GM12891 (cell line): ENCODE results near the gene ICAM2.
"Not testable (repeated sequence)": the region's sequence is repeated elsewhere in the genome, so short reads cannot be mapped to it uniquely, and the experiment has no call there.

Experiments used
- DNase-seq: peaks from one replicate; pipeline ENCODE4 v3.0.0; 2011; ENCODE audit warnings: low spot score; ENCODE audit not compliant: insufficient read length
- FAIRE-seq: peaks from 2 replicates; lab custom pipeline; 2011; peaks lifted over from hg19 to GRCh38; lab: Jason Lieb, UNC
- PAX5 ChIP-seq: IDR thresholded peaks from 2 replicates; pipeline ENCODE4 v1.6.1; 2011; ENCODE audit warnings: low read length, moderate library complexity, mild to moderate bottlenecking; ENCODE audit not compliant: insufficient read depth, severe bottlenecking
- POLR2A ChIP-seq: IDR thresholded peaks from 2 replicates; pipeline ENCODE4 v1.6.1; 2011; ENCODE audit warnings: low read depth, low read length, control low read depth
- POLR2AphosphoS5 ChIP-seq: IDR thresholded peaks from 2 replicates; pipeline ENCODE4 v1.6.1; 2011; ENCODE audit warnings: low read depth, low read length, control low read depth
- POU2F2 ChIP-seq: IDR thresholded peaks from 2 replicates; pipeline ENCODE4 v1.6.1; 2011; ENCODE audit warnings: low read depth, mild to moderate bottlenecking, control low read depth, low read length, moderate library complexity
- SPI1 ChIP-seq: IDR thresholded peaks from 2 replicates; pipeline ENCODE4 v1.6.1; 2011; ENCODE audit warnings: low read depth, low read length, control low read depth
- TAF1 ChIP-seq: IDR thresholded peaks from 2 replicates; pipeline ENCODE4 v1.6.1; 2011; ENCODE audit warnings: low read depth, low read length, control low read depth

ICAM2 gene

GRCh38 chr17:64032081-64032480 is 11.6 kb upstream of the ICAM2 start:
- DNase-seq = no peak
- FAIRE-seq = no peak
- TF ChIP-seq TAF1 (no peak), POLR2AphosphoS5 (no peak), PAX5 (no peak)

DNA sequence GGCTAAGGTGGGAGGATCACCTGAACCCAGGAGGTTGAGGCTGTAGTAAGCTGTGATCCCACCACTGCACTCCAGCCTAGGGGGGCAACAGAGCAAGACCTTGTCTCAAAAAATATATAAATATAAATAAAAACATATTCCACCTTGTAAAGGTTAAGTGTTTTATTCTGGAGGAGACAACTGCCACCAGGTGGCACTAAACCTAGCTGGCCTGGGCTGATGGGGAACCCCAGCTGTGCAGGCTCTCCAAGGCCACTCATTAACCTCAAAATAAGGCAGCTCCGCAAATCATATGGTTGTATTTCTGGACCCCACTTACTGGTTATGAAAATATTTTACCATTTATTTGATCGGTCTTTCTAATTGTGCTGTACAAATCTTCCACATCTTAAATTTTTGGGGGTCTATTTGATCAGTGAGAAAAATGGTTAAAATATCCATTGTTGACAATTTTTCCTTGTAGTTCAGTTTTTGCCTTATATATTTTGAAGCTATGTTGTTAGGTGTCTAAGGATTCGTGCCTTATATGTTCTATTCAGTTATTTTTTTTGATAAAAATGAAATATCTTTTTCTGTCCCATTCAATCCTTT is 8.5 kb upstream of the ICAM2 start:
- DNase-seq (peak; percentile 34), FAIRE-seq (no peak)
- no peak for TF ChIP-seq TAF1
- TF ChIP-seq SPI1 = no peak
- TF ChIP-seq POU2F2 = no peak
- no peak for TF ChIP-seq PAX5
- TF ChIP-seq POLR2AphosphoS5 = no peak
- TF ChIP-seq POLR2A = no peak

GRCh38 chr17:64025732-64026294 is 5.4 kb upstream of the ICAM2 start:
- TF ChIP-seq POLR2AphosphoS5 (no peak), SPI1 (no peak), POU2F2 (no peak), POLR2A (no peak), TAF1 (no peak), PAX5 (no peak)
- DNase-seq (no peak), FAIRE-seq (peak; percentile 71)

DNA sequence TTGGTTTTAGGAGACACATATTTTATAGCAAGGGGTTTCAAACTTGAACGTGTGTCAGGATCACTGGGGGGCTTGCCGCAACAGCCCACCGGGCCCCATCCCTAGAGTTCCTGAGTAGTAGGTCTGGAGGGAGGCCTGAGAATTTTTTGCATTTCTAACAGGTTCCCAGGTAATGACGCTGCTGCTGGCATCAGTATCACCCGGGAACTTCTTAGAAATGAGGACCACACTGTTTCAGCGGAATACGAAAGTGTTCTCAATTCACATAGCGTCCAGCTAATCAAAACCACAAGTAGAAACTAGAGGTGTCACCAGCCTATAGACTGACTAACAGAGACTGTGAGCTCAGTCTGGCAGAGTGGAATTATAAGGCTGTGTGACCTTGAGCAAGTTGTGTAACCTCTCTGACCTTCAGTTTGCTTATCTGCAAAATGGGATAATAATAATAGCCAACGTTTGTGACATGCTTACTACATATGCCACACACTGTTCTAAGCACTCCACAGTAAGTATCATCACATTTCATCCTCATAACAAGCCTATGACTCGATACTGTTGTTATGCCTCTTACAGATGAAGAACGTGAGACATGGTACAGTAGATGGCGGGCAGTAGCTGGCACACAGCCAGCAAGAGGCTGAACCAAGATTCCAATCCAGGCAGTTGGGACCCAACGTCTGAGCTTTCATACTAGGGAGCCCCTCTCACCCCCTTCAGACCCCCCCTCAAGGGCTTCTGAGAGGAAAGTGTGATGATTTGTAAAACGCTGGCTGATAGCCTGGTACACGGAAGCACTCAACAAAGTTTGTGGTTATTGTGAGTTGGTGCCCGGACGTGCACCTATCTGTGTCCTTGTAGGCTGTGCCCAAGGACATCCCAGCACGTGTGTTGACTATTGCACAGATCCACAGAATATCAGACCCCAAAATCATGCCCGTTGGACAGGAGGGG is 4.6 kb upstream of the ICAM2 start:
- no peak for FAIRE-seq
- TF ChIP-seq PAX5 = no peak
- no peak for TF ChIP-seq POLR2A
- TF ChIP-seq TAF1 = no peak
- TF ChIP-seq POLR2AphosphoS5 = no peak
- no peak for TF ChIP-seq POU2F2
- no peak for TF ChIP-seq SPI1
- DNase-seq = no peak

- TF ChIP-seq POU2F2 (no peak), PAX5 (no peak), SPI1 (no peak), POLR2A (no peak), POLR2AphosphoS5 (no peak), TAF1 (no peak)
- FAIRE-seq (no peak), DNase-seq (no peak)
These were observed 3.8 kb upstream of the ICAM2 start for GRCh38 chr17:64024215-64024654.

DNA sequence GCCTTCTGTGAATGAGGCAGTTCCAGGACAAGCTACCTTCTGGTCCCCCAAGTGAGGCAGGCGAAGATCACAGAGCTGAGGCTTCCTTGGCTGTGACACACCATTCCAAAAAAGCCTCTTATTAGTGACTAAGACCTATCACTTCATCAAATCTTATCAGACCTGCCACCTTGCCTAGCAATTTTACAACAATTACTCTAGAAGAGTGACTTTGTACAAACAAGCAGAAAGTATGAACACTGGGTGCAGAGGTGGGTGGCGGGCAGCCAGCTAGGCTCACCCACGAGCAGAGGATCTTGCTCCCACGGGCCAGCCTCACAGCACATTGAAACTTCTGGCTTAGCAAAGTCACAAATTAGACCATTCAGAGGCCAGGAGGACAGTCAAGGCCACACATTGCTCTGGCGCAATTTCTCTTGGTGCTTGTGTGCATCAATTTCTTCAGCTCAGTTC is 2.2 kb upstream of the ICAM2 start:
- TF ChIP-seq PAX5 = no peak
- TF ChIP-seq POU2F2 = no peak
- no peak for TF ChIP-seq POLR2A
- TF ChIP-seq SPI1 = no peak
- no peak for TF ChIP-seq TAF1
- no peak for TF ChIP-seq POLR2AphosphoS5
- DNase-seq (no peak), FAIRE-seq (no peak)

GRCh38 chr17:64019551-64019961 is 877 bp downstream of the ICAM2 start:
- DNase-seq, FAIRE-seq: not testable (repeated sequence)

DNA sequence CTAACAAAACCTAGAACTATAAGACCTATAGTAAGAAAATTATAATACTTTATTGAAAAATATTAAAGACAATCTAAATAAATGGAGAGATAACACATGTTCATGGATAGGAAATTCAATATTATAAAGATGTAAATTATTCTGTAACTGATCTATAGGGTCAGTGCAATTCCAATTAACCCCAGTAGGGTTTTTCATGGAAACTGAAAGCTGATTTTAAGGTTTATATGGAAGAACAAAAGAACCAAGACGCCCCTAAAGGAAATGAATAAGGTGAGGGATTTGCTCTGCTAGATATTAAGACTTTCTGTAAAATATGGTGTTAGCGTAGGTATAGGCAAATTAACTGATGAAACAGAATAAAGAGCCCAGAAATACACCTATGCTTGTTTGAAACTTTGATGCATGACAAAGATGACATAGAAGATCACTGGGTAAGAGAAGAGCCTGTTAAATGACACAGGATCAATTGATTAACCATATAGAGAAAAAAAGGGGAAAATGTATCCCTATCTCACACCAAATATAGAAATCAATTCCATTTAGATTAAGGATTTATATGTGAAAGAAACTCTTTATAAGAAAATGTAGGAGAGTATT is 3.0 kb downstream of the ICAM2 start:
- FAIRE-seq = no peak
- TF ChIP-seq PAX5 (no peak), SPI1 (no peak), POU2F2 (no peak), TAF1 (no peak), POLR2A (no peak), POLR2AphosphoS5 (no peak)
- DNase-seq = no peak

DNA sequence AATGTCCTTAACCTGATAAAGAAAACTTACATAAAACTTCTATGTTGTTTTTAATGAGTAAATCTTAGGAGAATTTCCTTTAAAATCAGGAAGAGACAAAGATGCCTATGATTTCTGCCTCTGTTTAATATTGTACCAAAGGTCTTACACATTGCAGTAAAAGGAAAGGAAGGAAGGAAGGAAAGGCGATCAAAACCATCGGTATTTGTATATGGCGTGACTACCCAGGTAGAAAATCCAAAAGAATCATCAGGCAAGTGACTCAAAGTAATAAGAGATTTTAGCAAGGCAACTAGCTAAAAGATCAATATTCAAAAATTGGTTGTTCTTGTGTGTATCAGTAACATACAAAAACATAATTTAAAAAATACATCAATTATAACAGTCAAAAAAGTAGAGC is 3.5 kb downstream of the ICAM2 start:
- FAIRE-seq = no peak
- DNase-seq = no peak
- TF ChIP-seq SPI1 (no peak), POU2F2 (no peak), PAX5 (no peak), POLR2A (no peak), TAF1 (no peak), POLR2AphosphoS5 (no peak)

GRCh38 chr17:64016231-64016784 is 4.1 kb downstream of the ICAM2 start:
- FAIRE-seq (peak; percentile 52), DNase-seq (no peak)
- TF ChIP-seq POLR2A = no peak
- TF ChIP-seq POU2F2 = no peak
- no peak for TF ChIP-seq TAF1
- no peak for TF ChIP-seq SPI1
- TF ChIP-seq POLR2AphosphoS5 = no peak
- TF ChIP-seq PAX5 = no peak
